GM23338 (cell line): Measurements from ENCODE around the gene COL2A1. TPM values are rescaled to one million over a fixed set of nuclear protein-coding genes. Genes with fewer than 3 reads are reported as not detected.

ENCODE experiments used
- ATAC-seq: fragments of 200-7000 bp; cut with Tn5 transposase; 3 replicates; pipeline ENCODE4 v1.9.1; 2020
- DNase-seq: peaks from one replicate; pipeline ENCODE4 v3.0.0-alpha.2; 2015; ENCODE audit warnings: low spot score
- H2AFZ ChIP-seq: fragments of 200-600 bp; sonication (generic); 2 replicates; pipeline ENCODE4 v1.8.0; 2016; ENCODE audit warnings: antibody characterized with exemption, mild to moderate bottlenecking, moderate library complexity
- H3F3A ChIP-seq: fragments of 200-600 bp; sonication (generic); replicated peaks from 2 replicates; pipeline ENCODE4 v1.8.0; 2017; ENCODE audit warnings: antibody characterized with exemption, mixed run types, low read depth
- H3K27ac ChIP-seq: fragments of 200-600 bp; sonication (generic); 2 replicates; pipeline ENCODE4 v1.6.1; 2016; ENCODE audit warnings: low read depth
- H3K27me3 ChIP-seq: fragments of 200-600 bp; sonication (generic); 2 replicates; pipeline ENCODE4 v1.8.0; 2016; ENCODE audit warnings: mild to moderate bottlenecking, mixed run types, moderate library complexity; ENCODE audit not compliant: insufficient read depth
- H3K36me3 ChIP-seq: fragments of 200-600 bp; sonication (generic); 2 replicates; pipeline ENCODE4 v1.8.0; 2016; ENCODE audit warnings: mild to moderate bottlenecking; ENCODE audit not compliant: insufficient read depth
- H3K4me1 ChIP-seq: fragments of 200-600 bp; sonication (generic); 2 replicates; pipeline ENCODE4 v1.8.0; 2016; ENCODE audit warnings: mild to moderate bottlenecking, moderate library complexity; ENCODE audit not compliant: insufficient read depth
- H3K4me2 ChIP-seq: fragments of 200-600 bp; sonication (generic); 2 replicates; pipeline ENCODE4 v1.7.1; 2017; ENCODE audit warnings: mixed run types
- H3K4me3 ChIP-seq: fragments of 200-600 bp; sonication (generic); 2 replicates; pipeline ENCODE4 v1.6.1; 2016; ENCODE audit warnings: mixed run types
- H3K79me2 ChIP-seq: fragments of 200-600 bp; sonication (generic); replicated peaks from 2 replicates; pipeline ENCODE4 v1.8.0; 2017; ENCODE audit warnings: mild to moderate bottlenecking; ENCODE audit not compliant: insufficient read depth
- H3K9me2 ChIP-seq: fragments of 200-600 bp; sonication (generic); 2 replicates; pipeline ENCODE4 v1.8.0; 2017; ENCODE audit not compliant: insufficient read depth
- H4K20me1 ChIP-seq: fragments of 200-600 bp; sonication (generic); replicated peaks from 2 replicates; pipeline ENCODE4 v1.8.0; 2017; ENCODE audit warnings: mild to moderate bottlenecking; ENCODE audit not compliant: insufficient read depth
- H3K27ac Mint-ChIP-seq: 2 replicates; pipeline ENCODE4 v1.8.0; 2020; ENCODE audit warnings: inconsistent platforms, mild to moderate bottlenecking, moderate library complexity, mixed read lengths
- H3K27me3 Mint-ChIP-seq: 3 replicates; pipeline ENCODE4 v1.8.0; 2022; ENCODE audit warnings: low read depth, mild to moderate bottlenecking, moderate library complexity, mixed read lengths, inconsistent platforms; ENCODE audit not compliant: insufficient read depth, poor library complexity
- H3K36me3 Mint-ChIP-seq: 3 replicates; pipeline ENCODE4 v1.8.0; 2021; ENCODE audit warnings: low read depth, mild to moderate bottlenecking, inconsistent platforms, moderate library complexity, mixed read lengths
- H3K4me1 Mint-ChIP-seq: 3 replicates; pipeline ENCODE4 v1.8.0; 2020; ENCODE audit warnings: mild to moderate bottlenecking, inconsistent platforms, mixed read lengths
- H3K4me3 Mint-ChIP-seq: 3 replicates; pipeline ENCODE4 v1.8.0; 2021; ENCODE audit warnings: moderate library complexity, mild to moderate bottlenecking, inconsistent platforms, mixed read lengths
- H3K9me3 Mint-ChIP-seq: 3 replicates; pipeline ENCODE4 v1.8.0; 2020; ENCODE audit warnings: moderate library complexity, mild to moderate bottlenecking, inconsistent platforms, mixed read lengths
- CREB1 ChIP-seq: fragments of 250-450 bp; sonication (Bioruptor Pico); IDR thresholded peaks from 2 replicates; pipeline ENCODE4 v1.5.0; 2020; ENCODE audit warnings: low read depth, mild to moderate bottlenecking, moderate library complexity
- CTCF ChIP-seq, 2 experiments: fragments of 200-600 bp in 1 of 2; sonication (generic) in 1 of 2; conservative IDR thresholded peaks; 2 replicates each; pipeline versions ENCODE4 v1.5.1 to v1.6.1; 2016 to 2017; ENCODE audit warnings: antibody characterized with exemption in 2 of 2, low read depth in 2 of 2, mild to moderate bottlenecking in 2 of 2, moderate library complexity in 1 of 2
- EZH2 ChIP-seq: fragments of 200-600 bp; sonication (generic); IDR thresholded peaks from one replicate; pipeline ENCODE4 v1.8.0; 2017; ENCODE audit warnings: antibody characterized with exemption, mild to moderate bottlenecking, low read depth; ENCODE audit not compliant: unreplicated experiment
- EZH2phosphoT487 ChIP-seq: fragments of 200-600 bp; sonication (generic); IDR thresholded peaks from one replicate; pipeline ENCODE4 v1.8.1; 2018; ENCODE audit warnings: antibody characterized with exemption; ENCODE audit not compliant: unreplicated experiment
- JUNB ChIP-seq: IDR thresholded peaks from one replicate; pipeline ENCODE4 v1.6.1; 2016; ENCODE audit warnings: antibody characterized with exemption; ENCODE audit not compliant: unreplicated experiment
- NANOG ChIP-seq: IDR thresholded peaks from 2 replicates; pipeline ENCODE4 v1.6.1; 2016; ENCODE audit warnings: antibody characterized with exemption, borderline replicate concordance
- POLR2AphosphoS5 ChIP-seq: IDR thresholded peaks from 2 replicates; pipeline ENCODE4 v1.6.1; 2016; ENCODE audit warnings: antibody characterized with exemption, low read depth
- STAT1 ChIP-seq: IDR thresholded peaks from one replicate; pipeline ENCODE4 v1.6.1; 2016; ENCODE audit warnings: antibody characterized with exemption; ENCODE audit not compliant: unreplicated experiment
- ZNF114 ChIP-seq: fragments of 250-450 bp; sonication (Bioruptor Pico); IDR thresholded peaks from 2 replicates; pipeline ENCODE4 v1.5.0; 2020; ENCODE audit warnings: mild to moderate bottlenecking, moderate library complexity
- ZNF331 ChIP-seq: fragments of 250-450 bp; sonication (Bioruptor Pico); IDR thresholded peaks from 2 replicates; pipeline ENCODE4 v1.5.0; 2020; ENCODE audit warnings: low read depth, mild to moderate bottlenecking, moderate library complexity
- ZNF462 ChIP-seq: fragments of 250-450 bp; sonication (Bioruptor Pico); IDR thresholded peaks from 2 replicates; pipeline ENCODE4 v1.5.0; 2020; ENCODE audit warnings: mild to moderate bottlenecking, moderate library complexity
- polyA plus RNA-seq: library from polyadenylated mRNA; unstranded; fragments of >200 nt; fragmentation: Nextera tagmentation; extraction: Ambion mirVana; gene quantifications from 2 replicates; pipeline ENCODE4 v1.2.1, GENCODE V29; 2016
- total RNA-seq: library from RNA; depleted of rRNA; stranded (reverse); fragments of >200 nt; shearing (Covaris generic); gene quantifications from 2 replicates; pipeline ENCODE4 v1.2.3, GENCODE V29; 2014
- TF ChIP-seq, protein P1 (sequence below): IDR thresholded peaks from 2 replicates; pipeline ENCODE4 v1.6.1; 2016; ENCODE audit warnings: antibody characterized with exemption
- TF ChIP-seq, protein P2 (sequence below): IDR thresholded peaks from one replicate; pipeline ENCODE4 v1.6.1; 2018; ENCODE audit warnings: antibody characterized with exemption; ENCODE audit not compliant: unreplicated experiment

Gene COL2A1
- total and polyA plus RNA-seq, 2 experiments from 2014 or later: 7.0 to 24.6 TPM

DNA sequence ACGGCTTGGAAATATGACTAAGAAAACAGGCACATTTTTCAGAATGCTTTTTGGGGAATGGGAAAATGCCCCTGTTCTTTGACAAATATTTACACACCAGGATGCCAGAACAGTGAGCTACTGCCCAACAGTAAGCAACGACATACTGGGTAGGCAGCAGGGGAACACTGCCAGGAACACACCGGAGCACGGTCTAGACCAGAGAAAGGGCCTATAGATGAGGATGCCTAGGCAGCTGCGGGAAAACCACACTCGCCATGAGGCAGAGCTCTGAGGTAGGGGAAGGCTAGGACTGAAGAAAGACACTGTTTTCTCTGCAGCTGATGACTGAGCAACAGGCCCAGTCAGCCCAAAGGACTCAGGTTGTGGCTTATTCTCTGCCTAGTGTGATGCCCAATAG lies 45.9 kb upstream of the COL2A1 start:
- H4K20me1 ChIP-seq: peaks cover 22% of the 10 kb centered on the region; the same call in 1 of the 2 replicates
- no peaks in the 10 kb centered on the region for H3K79me2 ChIP-seq
- H3K27me3 ChIP-seq: no peaks in the 10 kb centered on the region
- no peaks in the 10 kb centered on the region for H3F3A ChIP-seq
- no peak overlapping the region for H3K4me3 ChIP-seq
- H3K4me1 ChIP-seq: no peaks in the 10 kb centered on the region
- Mint-ChIP-seq H3K36me3 (peaks cover 23% of the 10 kb centered on the region), H3K27ac (no peak overlapping the region), H3K27me3 (no peaks in the 10 kb centered on the region), H3K4me1 (no peaks in the 10 kb centered on the region), H3K9me3 (no peaks in the 10 kb centered on the region), H3K4me3 (no peak overlapping the region)
- ATAC-seq (no peak), DNase-seq (no peak)
- H3K4me2 ChIP-seq: no peak overlapping the region
- H3K9me2 ChIP-seq: no peaks in the 10 kb centered on the region
- peaks cover 4% of the 10 kb centered on the region; the same call in 1 of the 2 replicates for H3K36me3 ChIP-seq
- TF ChIP-seq ZNF462 (CRISPR knock-in tag) (no peak), CTCF (conservative IDR thresholded peaks at IDR 0.05; ENCODE audit: low read depth in 2 of 2) (no peak), NANOG (no peak), ZNF331 (CRISPR knock-in tag) (no peak), ZNF114 (CRISPR knock-in tag) (no peak), EZH2phosphoT487 (no peak), EZH2 (no peak), CREB1 (CRISPR knock-in tag) (no peak), JUNB (no peak), STAT1 (no peak), POLR2AphosphoS5 (no peak)
- TF ChIP-seq, protein P1, sequence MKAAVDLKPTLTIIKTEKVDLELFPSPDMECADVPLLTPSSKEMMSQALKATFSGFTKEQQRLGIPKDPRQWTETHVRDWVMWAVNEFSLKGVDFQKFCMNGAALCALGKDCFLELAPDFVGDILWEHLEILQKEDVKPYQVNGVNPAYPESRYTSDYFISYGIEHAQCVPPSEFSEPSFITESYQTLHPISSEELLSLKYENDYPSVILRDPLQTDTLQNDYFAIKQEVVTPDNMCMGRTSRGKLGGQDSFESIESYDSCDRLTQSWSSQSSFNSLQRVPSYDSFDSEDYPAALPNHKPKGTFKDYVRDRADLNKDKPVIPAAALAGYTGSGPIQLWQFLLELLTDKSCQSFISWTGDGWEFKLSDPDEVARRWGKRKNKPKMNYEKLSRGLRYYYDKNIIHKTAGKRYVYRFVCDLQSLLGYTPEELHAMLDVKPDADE: no peak
- TF ChIP-seq, protein P2, sequence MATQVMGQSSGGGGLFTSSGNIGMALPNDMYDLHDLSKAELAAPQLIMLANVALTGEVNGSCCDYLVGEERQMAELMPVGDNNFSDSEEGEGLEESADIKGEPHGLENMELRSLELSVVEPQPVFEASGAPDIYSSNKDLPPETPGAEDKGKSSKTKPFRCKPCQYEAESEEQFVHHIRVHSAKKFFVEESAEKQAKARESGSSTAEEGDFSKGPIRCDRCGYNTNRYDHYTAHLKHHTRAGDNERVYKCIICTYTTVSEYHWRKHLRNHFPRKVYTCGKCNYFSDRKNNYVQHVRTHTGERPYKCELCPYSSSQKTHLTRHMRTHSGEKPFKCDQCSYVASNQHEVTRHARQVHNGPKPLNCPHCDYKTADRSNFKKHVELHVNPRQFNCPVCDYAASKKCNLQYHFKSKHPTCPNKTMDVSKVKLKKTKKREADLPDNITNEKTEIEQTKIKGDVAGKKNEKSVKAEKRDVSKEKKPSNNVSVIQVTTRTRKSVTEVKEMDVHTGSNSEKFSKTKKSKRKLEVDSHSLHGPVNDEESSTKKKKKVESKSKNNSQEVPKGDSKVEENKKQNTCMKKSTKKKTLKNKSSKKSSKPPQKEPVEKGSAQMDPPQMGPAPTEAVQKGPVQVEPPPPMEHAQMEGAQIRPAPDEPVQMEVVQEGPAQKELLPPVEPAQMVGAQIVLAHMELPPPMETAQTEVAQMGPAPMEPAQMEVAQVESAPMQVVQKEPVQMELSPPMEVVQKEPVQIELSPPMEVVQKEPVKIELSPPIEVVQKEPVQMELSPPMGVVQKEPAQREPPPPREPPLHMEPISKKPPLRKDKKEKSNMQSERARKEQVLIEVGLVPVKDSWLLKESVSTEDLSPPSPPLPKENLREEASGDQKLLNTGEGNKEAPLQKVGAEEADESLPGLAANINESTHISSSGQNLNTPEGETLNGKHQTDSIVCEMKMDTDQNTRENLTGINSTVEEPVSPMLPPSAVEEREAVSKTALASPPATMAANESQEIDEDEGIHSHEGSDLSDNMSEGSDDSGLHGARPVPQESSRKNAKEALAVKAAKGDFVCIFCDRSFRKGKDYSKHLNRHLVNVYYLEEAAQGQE: no peak
- no peak overlapping the region for H3K27ac ChIP-seq
- H2AFZ ChIP-seq: no peak overlapping the region
